Peyer's patch (tissue), 4 donors: ENCODE data around the gene FBXW7. TPM values are rescaled to one million over a fixed set of nuclear protein-coding genes. Genes with fewer than 3 reads are reported as not detected.

Source experiments
- DNase-seq, 3 donors: peaks; one replicate each; pipeline ENCODE4 v3.0.0-alpha.2; 2017 to 2019
- H3K27ac ChIP-seq, 4 donors: fragments of 200-600 bp; sonication (generic); one replicate each; pipeline ENCODE4 v1.5.1; 2016 to 2019
- H3K27me3 ChIP-seq, 2 donors: fragments of 200-600 bp; sonication (generic); one replicate each; pipeline ENCODE4 v1.5.1; 2019
- H3K36me3 ChIP-seq, 3 donors: fragments of 200-600 bp; sonication (generic); one replicate each; pipeline ENCODE4 v1.5.1; 2016 to 2019
- H3K4me1 ChIP-seq, 4 donors: fragments of 200-600 bp; sonication (generic); one replicate each; pipeline ENCODE4 v1.5.1; 2016 to 2019
- H3K4me3 ChIP-seq, 4 donors: fragments of 200-600 bp; sonication (generic); 1 replicate in 3 of 4; 2 replicates in 1 of 4; pipeline ENCODE4 v1.5.1; 2016 to 2019; ENCODE audit warnings: mild to moderate bottlenecking in 1 of 4
- H3K9me3 ChIP-seq, 4 donors: fragments of 200-600 bp; sonication (generic); one replicate each; pipeline ENCODE4 v1.5.1; 2016 to 2019; ENCODE audit warnings: mild to moderate bottlenecking in 1 of 4
- CTCF ChIP-seq, 6 experiments: fragments of 450-650 bp in 4 of 6; fragments of 200-600 bp in 2 of 6; sonication (generic) in 1 of 6; IDR thresholded peaks; one replicate each; pipeline ENCODE4 v1.5.1; 2017 to 2019; ENCODE audit warnings: antibody characterized with exemption in 6 of 6, mild to moderate bottlenecking in 3 of 6, moderate library complexity in 1 of 6
- POLR2A ChIP-seq, 2 donors: fragments of 450-650 bp; IDR thresholded peaks; one replicate each; pipeline ENCODE4 v1.5.1; 2017; ENCODE audit warnings: antibody characterized with exemption in 2 of 2, mild to moderate bottlenecking in 2 of 2, moderate library complexity in 2 of 2
- total RNA-seq, 4 donors: library from RNA; depleted of rRNA; stranded (reverse); fragments of >200 nt; gene quantifications; one replicate each; pipeline ENCODE4 v1.1.0, GENCODE V29; 2016

The FBXW7 gene
- total RNA-seq, 4 donors from 2014 or later = 33.4 to 120 (median 43.0) TPM

- Histone ChIP-seq H3K27ac (no peak overlapping the region), H3K36me3 (peaks cover 0 to 24% (median 0%) of the 10 kb centered on the region in 3 donors), H3K9me3 (no peaks in the 10 kb centered on the region), H3K4me3 (no peak overlapping the region), H3K4me1 (no peaks in the 10 kb centered on the region), H3K27me3 (no peaks in the 10 kb centered on the region)
- DNase-seq = no peak
- TF ChIP-seq POLR2A (IDR thresholded peaks at IDR 0.05) (no peak), CTCF (IDR thresholded peaks at IDR 0.05) (no peak)
Observed at GRCh38 chr4:152321923-152322322, 214.0 kb downstream of the FBXW7 start.

- Histone ChIP-seq H3K9me3 (no peaks in the 10 kb centered on the region), H3K27ac (no peak overlapping the region), H3K4me1 (no peaks in the 10 kb centered on the region), H3K27me3 (no peaks in the 10 kb centered on the region), H3K36me3 (peaks cover 0 to 24% (median 0%) of the 10 kb centered on the region in 3 donors), H3K4me3 (no peak overlapping the region)
- DNase-seq = no peak
- TF ChIP-seq CTCF (IDR thresholded peaks at IDR 0.05) = no peak
- TF ChIP-seq POLR2A (IDR thresholded peaks at IDR 0.05) = no peak
Observed at GRCh38 chr4:152321398-152321797, 214.5 kb downstream of the FBXW7 start.

- Histone ChIP-seq H3K36me3 (peaks cover 0 to 8% (median 0%) of the 10 kb centered on the region in 3 donors), H3K4me1 (no peaks in the 10 kb centered on the region), H3K9me3 (no peaks in the 10 kb centered on the region), H3K27me3 (no peaks in the 10 kb centered on the region), H3K4me3 (no peak overlapping the region), H3K27ac (no peak overlapping the region)
- DNase-seq = no peak
- TF ChIP-seq POLR2A (IDR thresholded peaks at IDR 0.05) (no peak), CTCF (IDR thresholded peaks at IDR 0.05) (no peak)
Observed at GRCh38 chr4:152316969-152317368, 218.9 kb downstream of the FBXW7 start.

- no peak for DNase-seq
- H3K9me3 ChIP-seq = no peaks in the 10 kb centered on the region
- no peak overlapping the region for H3K27ac ChIP-seq
- no peaks in the 10 kb centered on the region for H3K36me3 ChIP-seq
- no peak overlapping the region for H3K4me3 ChIP-seq
- H3K27me3 ChIP-seq = no peaks in the 10 kb centered on the region
- no peaks in the 10 kb centered on the region for H3K4me1 ChIP-seq
- TF ChIP-seq POLR2A (IDR thresholded peaks at IDR 0.05) (no peak), CTCF (IDR thresholded peaks at IDR 0.05) (no peak)
Observed at GRCh38 chr4:152310257-152310656, 225.6 kb downstream of the FBXW7 start.

- Histone ChIP-seq H3K4me1 (no peaks in the 10 kb centered on the region), H3K27me3 (no peaks in the 10 kb centered on the region), H3K9me3 (no peaks in the 10 kb centered on the region), H3K4me3 (no peak overlapping the region), H3K36me3 (no peaks in the 10 kb centered on the region), H3K27ac (no peak overlapping the region)
- TF ChIP-seq CTCF (IDR thresholded peaks at IDR 0.05) (no peak), POLR2A (IDR thresholded peaks at IDR 0.05) (no peak)
- DNase-seq = no peak
Observed at GRCh38 chr4:152309418-152309817, 226.5 kb downstream of the FBXW7 start.

GRCh38 chr4:152308951-152309350 lies 226.9 kb downstream of the FBXW7 start:
- Histone ChIP-seq H3K4me1 (no peaks in the 10 kb centered on the region), H3K27ac (no peak overlapping the region), H3K27me3 (no peaks in the 10 kb centered on the region), H3K36me3 (no peaks in the 10 kb centered on the region), H3K4me3 (no peak overlapping the region), H3K9me3 (no peaks in the 10 kb centered on the region)
- no peak for TF ChIP-seq POLR2A (IDR thresholded peaks at IDR 0.05)
- TF ChIP-seq CTCF (IDR thresholded peaks at IDR 0.05) = no peak
- no peak for DNase-seq
